Neural cell (in vitro differentiated cells): Measurements from ENCODE around the gene GATA6. TPM values are rescaled to one million over a fixed set of nuclear protein-coding genes. Genes with fewer than 3 reads are reported as not detected.

ENCODE experiments used
- H2AFZ ChIP-seq: fragments of 200-600, 300-800 bp; sonication (generic), shearing (Covaris generic); 2 replicates; pipeline ENCODE4 v1.6.0; 2014; ENCODE audit warnings: low read depth, mild to moderate bottlenecking, antibody characterized with exemption, low read length, moderate library complexity
- H3F3A ChIP-seq: fragments of 200-600 bp; shearing (Covaris generic); 2 replicates; pipeline ENCODE4 v1.6.1; 2016; ENCODE audit warnings: mild to moderate bottlenecking, moderate library complexity, mixed read lengths, antibody characterized with exemption, low read length; ENCODE audit not compliant: insufficient read depth, poor library complexity, severe bottlenecking
- H3K27ac ChIP-seq: fragments of 200-600, 300-800 bp; sonication (generic), shearing (Covaris generic); 2 replicates; pipeline ENCODE4 v1.5.1; 2014; ENCODE audit warnings: mild to moderate bottlenecking, low read length, moderate library complexity
- H3K27me3 ChIP-seq: fragments of 300-800, 200-600 bp; sonication (generic), shearing (Covaris generic); 2 replicates; pipeline ENCODE4 v1.6.0; 2014; ENCODE audit warnings: mild to moderate bottlenecking, low read depth, low read length, moderate library complexity; ENCODE audit not compliant: insufficient read depth
- H3K36me3 ChIP-seq: fragments of 300-800, 200-600 bp; sonication (generic), shearing (Covaris generic); 2 replicates; pipeline ENCODE4 v1.5.1; 2014; ENCODE audit warnings: mild to moderate bottlenecking, antibody characterized with exemption, low read length, moderate library complexity; ENCODE audit not compliant: insufficient read depth
- H3K4me2 ChIP-seq: fragments of 300-800, 200-600 bp; sonication (generic), shearing (Covaris generic); 2 replicates; pipeline ENCODE4 v1.6.0; 2014; ENCODE audit warnings: mild to moderate bottlenecking, low read length
- H3K4me3 ChIP-seq: fragments of 300-800, 200-600 bp; sonication (generic), shearing (Covaris generic); 2 replicates; pipeline ENCODE4 v1.5.1; 2014; ENCODE audit warnings: mild to moderate bottlenecking, low read length, moderate library complexity
- H3K79me2 ChIP-seq: fragments of 200-600 bp; shearing (Covaris generic); replicated peaks from 2 replicates; pipeline ENCODE4 v1.6.0; 2014; ENCODE audit warnings: mild to moderate bottlenecking, low read length, moderate library complexity; ENCODE audit not compliant: insufficient read depth
- H3K9ac ChIP-seq: fragments of 300-800, 200-600 bp; sonication (generic), shearing (Covaris generic); 2 replicates; pipeline ENCODE4 v1.6.1; 2016; ENCODE audit warnings: mild to moderate bottlenecking, low read length, mixed read lengths
- H3K9me2 ChIP-seq: fragments of 200-600 bp; shearing (Covaris generic); 2 replicates; pipeline ENCODE4 v1.6.1; 2016; ENCODE audit warnings: mild to moderate bottlenecking, low read length, mixed read lengths; ENCODE audit not compliant: insufficient read depth
- H3K9me3 ChIP-seq: fragments of 200-600, 300-800 bp; sonication (generic), shearing (Covaris generic); 2 replicates; pipeline ENCODE4 v1.6.1; 2016; ENCODE audit warnings: mild to moderate bottlenecking, mixed run types, low read length, moderate library complexity, mixed read lengths
- H4K20me1 ChIP-seq: fragments of 200-600 bp; shearing (Covaris generic); 2 replicates; pipeline ENCODE4 v1.6.1; 2016; ENCODE audit warnings: mild to moderate bottlenecking, mixed run types; ENCODE audit not compliant: insufficient read depth
- CTCF ChIP-seq: fragments of 450-650 bp; IDR thresholded peaks from 2 replicates; pipeline ENCODE4 v1.5.1; 2014; ENCODE audit warnings: antibody characterized with exemption, mild to moderate bottlenecking, moderate library complexity; ENCODE audit not compliant: poor library complexity, severe bottlenecking
- EP300 ChIP-seq: fragments of 450-650 bp; conservative IDR thresholded peaks from 2 replicates; pipeline ENCODE4 v1.6.1; 2014; ENCODE audit warnings: antibody characterized with exemption, mild to moderate bottlenecking, moderate library complexity; ENCODE audit not compliant: poor library complexity, severe bottlenecking
- EZH2 ChIP-seq: fragments of 200-600, 300-800 bp; shearing (Covaris generic), sonication (generic); IDR thresholded peaks from 2 replicates; pipeline ENCODE4 v1.6.1; 2014; ENCODE audit warnings: antibody characterized with exemption, low read length, borderline replicate concordance, mild to moderate bottlenecking; ENCODE audit not compliant: insufficient read depth, poor library complexity, severe bottlenecking
- MXI1 ChIP-seq: fragments of 450-650 bp; conservative IDR thresholded peaks from 2 replicates; pipeline ENCODE4 v1.6.1; 2014; ENCODE audit warnings: antibody characterized with exemption, mild to moderate bottlenecking; ENCODE audit not compliant: poor library complexity, severe bottlenecking
- POLR2AphosphoS5 ChIP-seq: IDR thresholded peaks from 2 replicates; pipeline ENCODE4 v1.6.1; 2012
- RAD21 ChIP-seq: fragments of 450-650 bp; conservative IDR thresholded peaks from 2 replicates; pipeline ENCODE4 v1.6.1; 2014; ENCODE audit warnings: antibody characterized with exemption, mild to moderate bottlenecking, moderate library complexity
- REST ChIP-seq: IDR thresholded peaks from 2 replicates; pipeline ENCODE4 v1.6.1; 2012; ENCODE audit warnings: borderline replicate concordance
- SMC3 ChIP-seq: fragments of 450-650 bp; conservative IDR thresholded peaks from 2 replicates; pipeline ENCODE4 v1.6.1; 2014; ENCODE audit warnings: antibody characterized with exemption, mild to moderate bottlenecking, moderate library complexity; ENCODE audit not compliant: poor library complexity
- TAF1 ChIP-seq: IDR thresholded peaks from 2 replicates; pipeline ENCODE4 v1.6.1; 2012; ENCODE audit warnings: low read depth
- polyA plus RNA-seq: library from polyadenylated mRNA; depleted of rRNA; stranded (reverse); fragments of >200 nt; gene quantifications from 2 replicates; pipeline ENCODE4 v1.2.3, GENCODE V29; 2014

The GATA6 gene
- polyA plus RNA-seq, 1 donor from 2014 or later: not detected

GRCh38 chr18:22172594-22173049, 3.2 kb downstream of the GATA6 start:
- H3K9me3 ChIP-seq: no peaks in the 10 kb centered on the region
- no peaks in the 10 kb centered on the region for H3F3A ChIP-seq
- no peak overlapping the region for H3K4me3 ChIP-seq
- H3K79me2 ChIP-seq: no peaks in the 10 kb centered on the region
- no peaks in the 10 kb centered on the region for H3K9me2 ChIP-seq
- H3K4me2 ChIP-seq: no peak overlapping the region
- H3K9ac ChIP-seq: no peak overlapping the region
- H3K27ac ChIP-seq: no peak overlapping the region
- no peak for TF ChIP-seq POLR2AphosphoS5
- TF ChIP-seq SMC3: no peak
- H4K20me1 ChIP-seq: no peaks in the 10 kb centered on the region
- H2AFZ ChIP-seq: no peak overlapping the region
- peaks cover 98% of the 10 kb centered on the region for H3K27me3 ChIP-seq
- H3K36me3 ChIP-seq: no peaks in the 10 kb centered on the region

GRCh38 chr18:22173221-22173927, 4.0 kb downstream of the GATA6 start:
- H3K27ac ChIP-seq: no peak overlapping the region
- no peaks in the 10 kb centered on the region for H3K36me3 ChIP-seq
- TF ChIP-seq EZH2 (no peak), MXI1 (no peak), CTCF (no peak), REST (no peak), POLR2AphosphoS5 (no peak), TAF1 (no peak), RAD21 (no peak), SMC3 (no peak), EP300 (no peak)
- no peak overlapping the region for H3K4me3 ChIP-seq
- no peaks in the 10 kb centered on the region for H3K9me3 ChIP-seq
- H3K9me2 ChIP-seq: no peaks in the 10 kb centered on the region
- no peaks in the 10 kb centered on the region for H4K20me1 ChIP-seq
- peaks cover 98% of the 10 kb centered on the region for H3K27me3 ChIP-seq
- no peak overlapping the region for H3K9ac ChIP-seq
- no peaks in the 10 kb centered on the region for H3F3A ChIP-seq
- no peak overlapping the region for H3K4me2 ChIP-seq
- no peak overlapping the region for H2AFZ ChIP-seq
- no peaks in the 10 kb centered on the region for H3K79me2 ChIP-seq
